ENCODE measurements around the gene SGO2. TPM values are rescaled to one million over a fixed set of nuclear protein-coding genes. Genes with fewer than 3 reads are reported as not detected.
"Not testable (repeated sequence)": the region's sequence is repeated elsewhere in the genome, so short reads cannot be mapped to it uniquely, and the experiment has no call there.

The SGO2 gene
- total RNA-seq, 3 donors from 2014 or later = 5.1 to 7.2 (median 6.6) TPM

DNA sequence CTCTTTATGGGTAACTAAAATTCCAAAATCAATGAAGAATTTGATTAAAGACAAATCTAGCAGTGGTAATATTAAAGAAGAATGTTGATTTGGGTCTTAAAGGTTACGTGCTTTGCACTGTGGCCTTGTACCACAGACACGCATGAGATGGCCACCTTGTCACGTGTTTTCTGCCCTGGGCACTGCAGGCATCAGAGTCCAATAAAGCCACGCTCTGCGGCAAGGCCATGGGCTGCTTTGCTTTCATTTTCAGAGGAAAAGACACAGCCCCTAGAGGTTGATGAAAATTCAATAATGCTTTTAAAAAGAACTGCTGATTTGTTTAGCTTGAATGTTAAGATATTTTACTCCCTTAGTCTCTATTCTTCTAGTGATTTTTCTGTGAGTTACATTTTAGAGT lies 90.2 kb downstream of the SGO2 start:
- Mint-ChIP-seq H3K9me3 (no peaks in the 10 kb centered on the region), H3K27me3 (ENCODE audit: low read depth) (peaks cover 7% of the 10 kb centered on the region), H3K4me3 (no peak overlapping the region), H3K4me1 (ENCODE audit: low read depth) (peaks cover 5% of the 10 kb centered on the region), H3K36me3 (ENCODE audit: insufficient read depth) (no peaks in the 10 kb centered on the region)
- ATAC-seq (no peak), DNase-seq (no peak)

DNA sequence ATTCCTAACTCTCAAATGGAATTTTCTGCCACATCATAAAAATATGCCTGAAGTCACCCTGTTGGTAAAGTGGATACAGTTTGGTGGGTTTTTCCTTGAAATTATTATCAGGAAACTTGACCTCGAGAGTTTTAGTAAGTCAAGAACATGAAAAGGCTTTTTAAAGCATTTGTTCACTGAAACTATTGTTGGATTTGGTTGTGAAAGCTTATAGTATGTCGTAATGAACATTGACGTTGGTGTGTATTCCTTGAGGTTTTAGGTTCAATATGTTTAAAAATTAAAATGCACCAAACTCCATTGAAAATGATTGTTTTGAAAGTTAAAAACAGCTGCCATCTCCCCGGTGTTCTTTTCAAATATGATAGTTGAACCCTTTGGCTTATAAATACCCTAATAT lies 90.6 kb downstream of the SGO2 start:
- Mint-ChIP-seq H3K36me3 (ENCODE audit: insufficient read depth) (no peaks in the 10 kb centered on the region), H3K27me3 (ENCODE audit: low read depth) (peaks cover 7% of the 10 kb centered on the region), H3K4me3 (no peak overlapping the region), H3K9me3 (no peaks in the 10 kb centered on the region), H3K4me1 (ENCODE audit: low read depth) (peaks cover 5% of the 10 kb centered on the region)
- ATAC-seq (no peak), DNase-seq (no peak)

DNA sequence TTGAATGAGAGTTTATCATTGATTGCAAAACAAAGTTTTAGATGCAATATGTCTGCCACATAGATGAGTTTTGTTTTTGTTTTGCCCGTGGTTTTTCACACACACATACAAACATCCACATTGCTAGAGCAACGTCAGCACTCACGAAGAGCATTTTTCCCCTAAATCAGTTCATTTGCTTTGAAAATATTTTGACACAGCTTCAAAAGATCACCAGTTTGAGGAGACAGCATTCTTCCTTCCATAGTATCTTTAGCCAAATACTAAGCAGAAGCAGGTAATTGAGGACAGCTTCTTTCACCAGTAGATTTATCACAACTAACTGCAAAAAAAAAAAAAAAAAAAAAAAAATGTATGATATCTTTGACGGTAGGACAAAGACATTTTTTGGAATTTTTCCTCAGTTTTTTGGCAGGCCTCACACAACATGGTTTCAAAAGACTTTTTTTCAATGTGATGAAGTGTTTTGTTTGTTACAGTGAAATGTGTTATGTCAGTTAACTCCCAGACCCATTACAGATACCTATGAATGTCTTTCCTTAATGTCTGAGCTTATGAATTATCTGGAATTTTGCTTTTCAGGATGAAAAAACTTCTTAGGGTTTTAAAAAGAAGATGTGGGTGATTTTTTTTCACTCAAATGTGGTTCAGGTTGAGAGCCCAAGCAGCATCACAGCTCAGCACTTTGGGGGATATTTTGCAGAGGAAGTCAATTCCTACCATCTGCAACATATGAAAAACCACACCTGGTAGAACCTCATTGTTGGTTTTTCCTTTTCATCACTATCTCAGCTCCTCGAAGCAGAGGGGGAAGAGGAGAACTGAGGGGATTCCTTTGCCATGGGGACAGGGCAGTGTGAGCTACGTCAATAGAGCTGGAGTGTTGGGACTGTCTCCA lies 91.4 kb downstream of the SGO2 start:
- peaks cover 7% of the 10 kb centered on the region for H3K27me3 Mint-ChIP-seq (ENCODE audit: low read depth)
- H3K9me3 Mint-ChIP-seq = no peaks in the 10 kb centered on the region
- ATAC-seq (no peak), DNase-seq (no peak)
- no peaks in the 10 kb centered on the region for H3K36me3 Mint-ChIP-seq (ENCODE audit: insufficient read depth)
- H3K4me3 Mint-ChIP-seq = no peak overlapping the region
- H3K4me1 Mint-ChIP-seq (ENCODE audit: low read depth) = peaks cover 5% of the 10 kb centered on the region

DNA sequence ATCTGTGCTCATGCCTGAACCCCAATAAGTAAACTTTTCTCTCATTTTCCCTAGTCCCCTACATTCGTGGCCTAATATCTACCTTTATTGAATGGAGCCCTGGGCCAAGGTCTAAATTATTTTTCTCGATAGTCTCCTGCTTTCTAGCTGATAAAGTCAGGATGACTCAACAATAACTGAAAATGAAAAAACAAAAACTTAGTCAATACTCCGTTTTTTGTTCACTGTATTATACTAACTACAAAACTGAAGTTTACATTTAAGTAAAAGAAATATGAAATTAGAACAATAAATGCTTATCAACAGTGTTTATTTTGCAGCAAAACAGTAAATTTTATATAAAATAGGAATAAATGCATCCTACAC lies 92.0 kb downstream of the SGO2 start:
- ATAC-seq (peak in 1 of 2 donors; percentile 7), DNase-seq (no peak)
- Mint-ChIP-seq H3K4me1 (ENCODE audit: low read depth) (peaks cover 5% of the 10 kb centered on the region), H3K36me3 (ENCODE audit: insufficient read depth) (no peaks in the 10 kb centered on the region), H3K27me3 (ENCODE audit: low read depth) (peaks cover 8% of the 10 kb centered on the region), H3K4me3 (no peak overlapping the region), H3K9me3 (no peaks in the 10 kb centered on the region)

DNA sequence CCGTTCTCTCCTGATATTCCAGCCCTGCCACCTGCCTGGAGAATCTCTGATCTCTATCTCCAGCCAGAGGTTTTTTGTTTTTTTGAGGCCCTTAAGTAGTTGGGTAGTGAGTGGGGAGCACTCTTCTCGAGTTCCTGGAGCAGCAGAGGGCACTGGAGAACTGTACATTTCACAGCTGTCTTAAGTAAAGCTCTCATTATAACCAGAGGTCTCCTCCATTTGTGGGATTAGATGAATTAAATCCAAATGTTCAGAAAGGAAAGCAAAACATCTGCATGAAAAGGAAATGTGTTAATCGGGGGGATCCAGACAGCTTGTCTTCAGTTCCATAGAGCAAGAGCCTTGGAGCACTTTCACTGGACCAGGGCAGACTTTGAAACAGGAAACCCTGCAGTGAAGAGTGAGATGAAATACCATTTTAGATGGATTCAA lies 92.6 kb downstream of the SGO2 start:
- no peak overlapping the region for H3K4me3 Mint-ChIP-seq
- peaks cover 5% of the 10 kb centered on the region for H3K4me1 Mint-ChIP-seq (ENCODE audit: low read depth)
- ATAC-seq (no peak), DNase-seq (no peak)
- H3K36me3 Mint-ChIP-seq (ENCODE audit: insufficient read depth) = no peaks in the 10 kb centered on the region
- H3K9me3 Mint-ChIP-seq = no peaks in the 10 kb centered on the region
- peaks cover 8% of the 10 kb centered on the region for H3K27me3 Mint-ChIP-seq (ENCODE audit: low read depth)

DNA sequence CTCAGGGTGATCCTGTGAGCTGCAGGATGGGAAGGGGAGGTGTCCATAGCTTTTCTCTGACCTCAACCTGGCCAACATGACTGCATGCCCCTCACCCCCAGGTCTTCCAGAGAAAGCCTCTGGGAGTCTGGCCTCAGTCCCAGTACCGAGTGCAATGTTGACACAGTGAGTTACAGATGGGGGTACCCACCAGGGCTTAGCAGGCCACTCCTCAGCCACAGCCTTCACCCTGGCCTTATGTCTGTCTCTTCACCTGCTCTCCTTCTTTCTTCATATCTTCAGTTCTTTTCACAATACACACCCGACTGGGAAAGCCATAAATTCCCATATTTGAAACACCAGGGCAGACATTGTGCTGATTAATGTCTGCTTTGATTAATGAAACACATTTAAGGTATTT lies 93.3 kb downstream of the SGO2 start:
- ATAC-seq (no peak), DNase-seq (no peak)
- Mint-ChIP-seq H3K36me3 (ENCODE audit: insufficient read depth) (no peaks in the 10 kb centered on the region), H3K4me1 (ENCODE audit: low read depth) (peaks cover 5% of the 10 kb centered on the region), H3K9me3 (no peaks in the 10 kb centered on the region), H3K4me3 (no peak overlapping the region), H3K27me3 (ENCODE audit: low read depth) (peaks cover 11% of the 10 kb centered on the region)

DNA sequence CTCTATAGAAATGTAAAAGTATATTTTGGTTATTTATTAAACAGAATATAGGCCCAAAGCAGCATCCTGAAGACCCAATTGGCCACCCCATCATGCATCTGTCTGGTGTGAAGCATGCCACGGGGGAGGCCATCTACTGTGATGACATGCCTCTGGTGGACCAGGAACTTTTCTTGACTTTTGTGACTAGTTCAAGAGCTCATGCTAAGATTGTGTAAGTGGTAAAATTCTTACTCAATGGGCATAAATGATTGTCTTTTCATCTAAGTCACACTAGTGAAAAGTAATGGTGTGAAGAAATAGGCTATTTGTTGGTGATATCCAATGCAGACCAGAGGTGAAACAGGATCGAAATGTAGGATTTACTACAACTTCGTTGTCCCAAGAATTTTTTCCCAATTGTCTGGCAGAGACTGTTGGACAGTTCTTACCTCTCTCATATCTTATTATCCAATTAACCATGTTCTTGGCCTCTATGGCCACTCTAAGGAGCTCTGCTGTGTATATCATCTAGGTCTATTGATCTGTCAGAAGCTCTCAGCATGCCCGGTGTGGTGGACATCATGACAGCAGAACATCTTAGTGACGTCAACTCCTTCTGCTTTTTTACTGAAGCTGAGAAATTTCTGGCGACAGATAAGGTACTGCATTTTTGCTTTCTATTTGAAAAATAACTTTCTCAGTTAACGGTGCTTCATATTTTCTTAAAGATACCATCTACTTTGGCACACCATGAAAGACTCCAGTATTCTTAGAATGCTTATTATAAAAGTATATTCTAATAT lies 94.8 kb downstream of the SGO2 start:
- Mint-ChIP-seq H3K27me3 (ENCODE audit: low read depth) (peaks cover 13% of the 10 kb centered on the region), H3K4me1 (ENCODE audit: low read depth) (peaks cover 5% of the 10 kb centered on the region), H3K9me3 (no peaks in the 10 kb centered on the region), H3K36me3 (ENCODE audit: insufficient read depth) (no peaks in the 10 kb centered on the region), H3K4me3 (no peak overlapping the region)
- ATAC-seq (no peak), DNase-seq (no peak)

DNA sequence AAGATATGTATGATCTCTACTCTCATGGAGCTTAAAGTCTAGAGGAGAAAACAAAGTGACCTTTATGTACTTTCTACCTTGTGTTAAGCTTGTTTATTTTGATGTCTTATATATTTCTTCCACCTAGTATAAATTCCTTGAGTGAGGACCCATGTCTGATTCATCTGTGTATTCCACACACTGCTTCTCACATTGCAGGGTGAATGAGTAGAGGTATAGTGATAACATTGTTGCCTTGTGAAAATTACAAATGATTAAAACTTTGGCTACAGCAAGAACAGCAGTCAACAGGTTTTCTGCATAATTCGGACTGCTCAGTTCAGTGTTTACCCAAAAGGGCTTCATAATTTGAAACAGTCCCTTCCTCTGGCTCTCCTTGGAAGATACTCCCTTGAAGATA lies 96.1 kb downstream of the SGO2 start:
- no peak overlapping the region for H3K4me3 Mint-ChIP-seq
- H3K4me1 Mint-ChIP-seq (ENCODE audit: low read depth) = peaks cover 2% of the 10 kb centered on the region
- peaks cover 12% of the 10 kb centered on the region for H3K27me3 Mint-ChIP-seq (ENCODE audit: low read depth)
- DNase-seq (no peak), ATAC-seq (no peak)
- no peaks in the 10 kb centered on the region for H3K9me3 Mint-ChIP-seq
- no peaks in the 10 kb centered on the region for H3K36me3 Mint-ChIP-seq (ENCODE audit: insufficient read depth)

DNA sequence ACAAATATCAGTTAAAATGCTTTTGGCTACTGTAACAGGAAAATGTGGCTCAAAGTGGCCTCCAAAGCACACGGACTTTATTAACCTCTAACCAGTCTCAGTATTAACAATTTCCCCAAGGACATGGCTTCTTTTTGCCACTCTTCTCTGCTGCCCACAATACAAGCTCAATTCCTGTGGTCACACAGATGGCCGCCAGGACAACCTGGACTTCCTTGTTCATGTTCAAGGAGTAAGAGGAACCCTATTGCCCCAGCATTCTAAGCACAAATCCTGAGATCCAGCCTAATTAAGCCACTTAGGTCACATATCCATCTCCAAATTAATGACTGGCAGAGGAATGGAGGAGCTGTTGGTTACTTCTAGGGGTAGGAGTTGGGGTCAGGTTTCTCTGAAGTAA lies 98.0 kb downstream of the SGO2 start:
- ATAC-seq (no peak), DNase-seq (no peak)
- Mint-ChIP-seq H3K9me3 (no peaks in the 10 kb centered on the region), H3K4me3 (no peak overlapping the region), H3K4me1 (ENCODE audit: low read depth) (no peaks in the 10 kb centered on the region), H3K36me3 (ENCODE audit: insufficient read depth) (no peaks in the 10 kb centered on the region), H3K27me3 (ENCODE audit: low read depth) (peaks cover 16% of the 10 kb centered on the region)

DNA sequence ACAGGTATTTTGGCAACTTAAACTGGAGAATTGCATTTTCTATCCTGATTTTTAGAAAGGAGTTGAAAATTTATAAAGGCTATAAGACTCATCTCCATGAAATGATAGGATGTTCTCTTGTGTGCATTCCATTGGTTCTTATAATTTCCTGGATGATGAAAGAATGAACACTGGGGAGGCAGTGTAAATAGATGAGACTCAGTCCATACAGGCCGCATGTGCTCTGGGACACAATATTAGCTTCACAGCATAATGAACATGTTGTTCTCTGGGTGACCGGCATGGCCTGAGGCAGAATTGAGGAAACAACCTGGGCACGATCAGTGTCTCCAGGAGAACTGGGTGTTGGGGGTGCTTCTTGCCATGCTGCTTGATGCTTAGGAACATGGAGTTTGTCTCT lies 98.7 kb downstream of the SGO2 start:
- no peaks in the 10 kb centered on the region for H3K4me1 Mint-ChIP-seq (ENCODE audit: low read depth)
- H3K4me3 Mint-ChIP-seq = no peak overlapping the region
- no peak for ATAC-seq
- no peaks in the 10 kb centered on the region for H3K36me3 Mint-ChIP-seq (ENCODE audit: insufficient read depth)
- H3K9me3 Mint-ChIP-seq = no peaks in the 10 kb centered on the region
- H3K27me3 Mint-ChIP-seq (ENCODE audit: low read depth) = peaks cover 20% of the 10 kb centered on the region
- DNase-seq = no peak

DNA sequence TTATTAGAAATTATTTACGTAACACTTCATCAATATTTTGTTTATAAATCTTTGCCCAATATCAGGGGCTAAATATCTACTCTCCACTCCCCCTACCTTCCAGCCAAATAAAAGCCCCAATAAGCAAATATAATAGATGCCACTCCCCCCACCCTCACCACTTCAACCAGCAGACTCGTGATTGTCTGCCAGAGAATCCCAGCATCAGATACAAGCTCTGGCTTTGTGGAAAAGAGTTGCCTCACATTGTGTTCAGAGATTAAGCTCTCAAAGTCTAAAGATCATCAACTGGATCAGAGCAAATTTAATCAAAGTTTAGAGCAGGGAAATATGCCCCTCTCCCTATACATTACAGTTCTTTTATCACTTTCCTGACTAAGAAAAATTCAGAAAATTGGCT lies 99.3 kb downstream of the SGO2 start:
- DNase-seq (no peak), ATAC-seq (no peak)
- H3K27me3 Mint-ChIP-seq (ENCODE audit: low read depth) = peaks cover 20% of the 10 kb centered on the region
- H3K4me1 Mint-ChIP-seq (ENCODE audit: low read depth) = no peaks in the 10 kb centered on the region
- no peaks in the 10 kb centered on the region for H3K9me3 Mint-ChIP-seq
- H3K4me3 Mint-ChIP-seq = no peak overlapping the region
- H3K36me3 Mint-ChIP-seq (ENCODE audit: insufficient read depth) = no peaks in the 10 kb centered on the region

DNA sequence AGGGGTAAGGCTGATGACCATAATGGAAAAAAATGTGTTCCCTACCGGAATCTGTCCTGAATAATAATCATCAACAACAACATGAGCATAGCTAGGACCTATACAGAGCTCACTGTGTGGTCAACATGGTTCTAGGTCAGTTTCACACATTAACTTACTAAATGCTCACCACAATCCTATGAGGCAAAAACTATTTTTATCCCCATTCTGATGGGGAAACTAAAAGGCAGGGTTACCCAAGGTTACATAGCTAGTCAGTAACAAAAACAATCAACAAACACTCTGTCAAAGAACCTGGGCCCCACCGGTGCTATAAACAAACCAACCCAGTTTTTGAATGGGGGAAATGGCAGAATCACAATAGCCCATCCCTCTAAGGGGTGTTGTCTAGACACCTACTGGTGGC lies 100.0 kb downstream of the SGO2 start:
- H3K4me1 Mint-ChIP-seq (ENCODE audit: low read depth) = no peaks in the 10 kb centered on the region
- H3K27me3 Mint-ChIP-seq (ENCODE audit: low read depth) = peaks cover 20% of the 10 kb centered on the region
- no peaks in the 10 kb centered on the region for H3K9me3 Mint-ChIP-seq
- ATAC-seq (no peak), DNase-seq (no peak)
- no peak overlapping the region for H3K4me3 Mint-ChIP-seq
- no peaks in the 10 kb centered on the region for H3K36me3 Mint-ChIP-seq (ENCODE audit: insufficient read depth)

DNA sequence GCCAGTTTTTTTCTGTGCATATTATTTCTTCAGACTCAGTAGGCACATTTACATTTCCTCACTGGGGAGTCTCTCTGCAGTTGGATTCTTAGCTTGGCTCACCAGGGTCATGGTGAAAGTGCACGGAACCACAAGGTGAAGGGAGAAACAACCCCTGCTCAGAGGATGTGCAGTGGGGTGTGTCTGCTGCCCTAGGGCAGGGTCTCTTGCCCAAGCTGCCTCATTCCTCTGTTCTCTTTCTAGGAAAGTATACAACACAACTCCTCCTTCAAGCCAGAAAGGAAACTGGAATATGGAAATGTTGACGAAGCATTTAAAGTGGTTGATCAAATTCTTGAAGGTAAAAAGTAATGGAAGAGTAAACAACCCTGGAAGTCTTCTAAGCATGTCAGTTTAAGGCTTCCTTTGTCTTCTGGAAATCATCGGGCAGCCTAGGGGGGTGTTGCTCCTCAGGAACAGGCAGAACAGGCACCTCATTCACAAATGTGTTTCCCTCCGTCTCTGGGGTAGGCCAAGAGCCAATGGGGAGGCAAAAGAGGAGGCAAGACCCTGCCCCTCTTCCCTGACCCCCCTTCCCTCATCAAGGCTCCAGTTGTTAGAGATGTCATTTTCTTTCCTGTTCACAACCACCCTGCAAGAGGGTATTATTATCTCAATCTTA lies 101.2 kb downstream of the SGO2 start:
- Mint-ChIP-seq H3K9me3 (no peaks in the 10 kb centered on the region), H3K4me3 (no peak overlapping the region), H3K36me3 (ENCODE audit: insufficient read depth) (no peaks in the 10 kb centered on the region), H3K4me1 (ENCODE audit: low read depth) (no peaks in the 10 kb centered on the region), H3K27me3 (ENCODE audit: low read depth) (peaks cover 20% of the 10 kb centered on the region)
- ATAC-seq (no peak), DNase-seq (no peak)

DNA sequence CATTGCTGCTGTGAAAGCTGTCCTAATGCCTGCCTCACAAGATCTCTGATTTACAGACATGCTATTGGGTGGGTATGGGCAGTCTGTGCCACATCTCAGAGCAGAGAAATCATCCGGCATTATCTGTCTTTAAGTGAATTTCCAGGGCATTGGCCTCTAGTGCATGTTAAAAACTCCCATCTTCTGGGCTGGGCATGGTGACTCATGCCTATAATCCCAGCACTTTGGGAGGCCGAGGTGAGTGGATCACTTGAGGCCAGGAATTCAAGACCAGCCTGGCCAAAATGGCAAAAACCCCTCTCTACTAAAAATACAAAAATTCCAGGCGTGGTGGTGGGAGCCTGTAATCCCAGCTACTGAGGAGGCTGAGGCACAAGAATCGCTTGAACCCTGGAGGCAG lies 102.5 kb downstream of the SGO2 start:
- H3K9me3 Mint-ChIP-seq; ATAC-seq; DNase-seq; H3K36me3 Mint-ChIP-seq (ENCODE audit: insufficient read depth); H3K4me1 Mint-ChIP-seq (ENCODE audit: low read depth); H3K4me3 Mint-ChIP-seq: not testable (repeated sequence)
- H3K27me3 Mint-ChIP-seq (ENCODE audit: low read depth) = peaks cover 16% of the 10 kb centered on the region
